GM13977 (cell line): ENCODE measurements around the gene ZNF711.
"Not testable (repeated sequence)": the region's sequence is repeated elsewhere in the genome, so short reads cannot be mapped to it uniquely, and the experiment has no call there.

Experiments
- DNase-seq: peaks from one replicate; pipeline ENCODE4 v3.0.0; 2012; ENCODE audit warnings: low spot score
- CTCF ChIP-seq: IDR thresholded peaks from 2 replicates; pipeline ENCODE4 v1.5.1; 2012; ENCODE audit warnings: mild to moderate bottlenecking, control low read depth; ENCODE audit not compliant: insufficient read depth; ENCODE audit errors: extremely low read depth, missing control alignments
- in situ Hi-C: fragments of 300-500 bp; cut with MboI; formaldehyde crosslinking; loops from one replicate; pipeline ENCODE4 v1.12.0; 2022; ENCODE audit warnings: low sequenced_read_pairs, low pct_unique_long_range_greater_than_20kb, mixed read lengths, inconsistent platforms; ENCODE audit not compliant: unreplicated experiment

ZNF711 gene

GRCh38 chrX:85223359-85223758 lies 20.4 kb upstream of the ZNF711 start:
- in situ Hi-C loops, result no loop called here
- TF ChIP-seq CTCF, result no peak
- DNase-seq, result no peak

GRCh38 chrX:85243155-85243554 lies 636 bp upstream of the ZNF711 start:
- TF ChIP-seq CTCF, result no peak
- DNase-seq, result peak; percentile 22
- in situ Hi-C loops, result no loop called here

GRCh38 chrX:85244450-85245211 lies 840 bp downstream of the ZNF711 start:
- TF ChIP-seq CTCF, result no peak

GRCh38 chrX:85285286-85285685 lies 41.5 kb downstream of the ZNF711 start:
- DNase-seq, in situ Hi-C loops: not testable (repeated sequence)

More at GRCh38 chrX:85244450-85245211, 840 bp downstream of the ZNF711 start:
- in situ Hi-C loops, result no loop called here
- peak; percentile 31 for DNase-seq

GRCh38 chrX:85288992-85289723 lies 45.4 kb downstream of the ZNF711 start:
- in situ Hi-C loops, result no loop called here
- no peak for DNase-seq
- TF ChIP-seq CTCF, result no peak

- no peak for TF ChIP-seq CTCF
- in situ Hi-C loops, result no loop called here
- no peak for DNase-seq
These were observed 59.8 kb downstream of the ZNF711 start for GRCh38 chrX:85303544-85303943.

GRCh38 chrX:85309717-85310116 lies 65.9 kb downstream of the ZNF711 start:
- peak; percentile 1 for TF ChIP-seq CTCF
- in situ Hi-C loops, result no loop called here

GRCh38 chrX:85311348-85311747 lies 67.6 kb downstream of the ZNF711 start:
- in situ Hi-C loops, DNase-seq: not testable (repeated sequence)

More at GRCh38 chrX:85309717-85310116, 65.9 kb downstream of the ZNF711 start:
- no peak for DNase-seq
